Heart left ventricle (tissue), 16 donors: ENCODE results near the gene C4orf46. TPM values are rescaled to one million over a fixed set of nuclear protein-coding genes. Genes with fewer than 3 reads are reported as not detected.
A peak's percentile ranks its signal among the peaks of the same experiment; 100 is the strongest.

Experiments used
- ATAC-seq, 4 donors: fragments of 200-7000 bp; cut with Tn5 transposase; one replicate each; pipeline ENCODE4 v1.9.1; 2020 to 2022; ENCODE audit warnings: moderate library complexity in 4 of 4, mild to moderate bottlenecking in 3 of 4, moderate number of reproducible peaks in 1 of 4
- DNase-seq, 5 donors: peaks; one replicate each; pipeline ENCODE4 v3.0.0-alpha.2; 2020
- H3K27ac ChIP-seq, 12 donors: fragments of 200-600 bp; sonication (generic) in 4 of 12; one replicate each; pipeline versions ENCODE4 v1.5.0 to v1.8.0; 2016 to 2022; ENCODE audit warnings: mild to moderate bottlenecking in 2 of 12
- H3K27me3 ChIP-seq, 9 donors: fragments of 200-600 bp; sonication (generic) in 2 of 9; one replicate each; pipeline versions ENCODE4 v1.5.1 to v1.8.0; 2016 to 2022; ENCODE audit warnings: mild to moderate bottlenecking in 3 of 9
- H3K36me3 ChIP-seq, 9 donors: fragments of 200-600 bp; sonication (generic) in 2 of 9; one replicate each; pipeline versions ENCODE4 v1.5.0 to v1.8.0; 2018 to 2022; ENCODE audit warnings: mild to moderate bottlenecking in 2 of 9
- H3K4me1 ChIP-seq, 12 donors: fragments of 200-600 bp; sonication (generic) in 4 of 12; one replicate each; pipeline versions ENCODE4 v1.5.0 to v1.8.0; 2016 to 2022; ENCODE audit warnings: mild to moderate bottlenecking in 3 of 12
- H3K4me3 ChIP-seq, 12 donors: fragments of 200-600 bp; sonication (generic) in 4 of 12; one replicate each; pipeline versions ENCODE4 v1.5.0 to v1.8.0; 2017 to 2022; ENCODE audit warnings: mild to moderate bottlenecking in 9 of 12, moderate library complexity in 4 of 12
- H3K9me3 ChIP-seq, 12 donors: fragments of 200-600 bp; sonication (generic) in 4 of 12; one replicate each; pipeline versions ENCODE4 v1.5.0 to v1.8.0; 2016 to 2022; ENCODE audit warnings: mild to moderate bottlenecking in 1 of 12
- CTCF ChIP-seq, 12 donors: fragments of 200-600 bp; sonication (generic) in 4 of 12; IDR thresholded peaks; one replicate each; pipeline versions ENCODE4 v1.5.0 to v1.8.0; 2018 to 2022; ENCODE audit warnings: antibody characterized with exemption in 12 of 12, mild to moderate bottlenecking in 5 of 12
- POLR2A ChIP-seq, 2 donors: fragments of 450-650 bp; IDR thresholded peaks; one replicate each; pipeline ENCODE4 v1.6.1; 2017; ENCODE audit warnings: antibody characterized with exemption in 2 of 2, mild to moderate bottlenecking in 2 of 2, moderate library complexity in 2 of 2
- WGBS, 4 donors: extraction: QIAGEN DNeasy Blood & Tissue Kit in 2 of 4; methylation state at CpG; one replicate each; pipeline versions ENCODE4 v1.1.5 to v1.1.7; 2013 to 2018; 5-methylcytosine and 5-hydroxymethylcytosine counted together
- intact Hi-C, 10 donors: fragments of 100-400 bp; cut with DNase I; formaldehyde crosslinking; loops; one replicate each; pipeline versions ENCODE4 v1.11.1 to v1.14.2; 2022
- polyA plus RNA-seq, 2 donors: library from polyadenylated mRNA; stranded (reverse); fragments of 200-250 nt; gene quantifications; one replicate each; pipeline ENCODE4 v1.2.3, GENCODE V29; 2013
- total RNA-seq, 9 donors: library from RNA; depleted of rRNA in 2 of 9; stranded (reverse); fragments of >200 nt in 2 of 9; fragmentation: NEBNext Ultra II Directional in 3 of 9; extraction: Animal tissue kit (Norgen Biotek cat#: 25700) in 3 of 9; gene quantifications; one replicate each; pipeline versions ENCODE4 v1.1.0 to v1.2.4, GENCODE V29; 2016 to 2023
- donor health status: ischemic (EF 13 %, LVEDD 7.1; RV severe dilation, severe dysfunction).
- donor health status: healthy with polysubstance abuse.
- donor health status: DM: no; HTN: yes; CAD: no.
- donor health status: DM: no; HTN: no; CAD: no.
- donor health status: ischemic (EF 25% LVEDD 6.9; RV normal size, moderate dysfunction).
- donor health status: ischemic (EF 25% LVEDD 5.7; RV mildly dilated, moderate dysfunction).
- donor health status: healthy.
- donor health status: DM: yes; HTN: yes; CAD: no.
- donor health status: ischemic (EF 35%, LVEDD 5.7; RV mildly dilated, moderate dysfunction).
- donor health status: nonischemic (EF 11% LVEDD 7.7; RV severe dilation, severe dysfunction).
- donor health status: DM: yes; HTN: yes; CAD: no.
- donor health status: PGD.
- donor health status: ischemic (EF 29% LVEDD 5.4; RV normal size, mild dysfunction).
- donor health status: nonischemic (EF 23%, LVEDD 6.1; RV moderate dilation, normal function).

Gene C4orf46
- total and polyA plus RNA-seq, 11 donors: 2.0 to 8.1 (median 4.1) TPM

DNA sequence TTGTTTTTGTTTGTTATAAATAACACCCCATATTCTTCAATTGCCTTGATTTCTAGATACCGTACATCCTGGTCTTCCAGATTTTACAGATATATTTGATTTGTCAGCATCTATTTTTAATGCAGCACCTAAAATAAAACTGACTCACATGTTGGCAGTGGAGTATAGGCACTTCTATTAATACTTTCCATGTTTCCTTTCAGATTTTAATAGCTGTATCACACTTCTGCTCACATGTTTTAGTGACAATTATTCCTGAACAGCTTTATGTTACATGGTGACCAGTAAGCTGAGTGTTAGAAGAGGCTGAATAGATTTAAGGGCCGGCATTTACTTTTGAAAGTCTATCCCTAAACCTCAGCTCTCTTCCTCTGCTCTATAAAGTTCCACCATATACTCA, 46.1 kb downstream of the C4orf46 start:
- Histone ChIP-seq H3K4me1 (peaks cover 0 to 18% (median under 1%) of the 10 kb centered on the region in 12 donors), H3K4me3 (no peak overlapping the region), H3K27ac (peak overlapping the region in 8 of 12 donors; percentile 24 to 56 (median 46)), H3K27me3 (no peaks in the 10 kb centered on the region), H3K36me3 (no peaks in the 10 kb centered on the region), H3K9me3 (peaks cover 0 to 7% (median 0%) of the 10 kb centered on the region in 12 donors)
- ATAC-seq (peak; percentile 83 to 91 (median 87)), DNase-seq (no peak)
- intact Hi-C loops: loop anchor here in 7 of 10 donors (2.0 to 10.0 kb wide), 9 partner anchors 128 to 633 kb away; no protein-coding TSS in a partner anchor
- WGBS, 4 donors: 16 to 30% (median 25%) methylated on average over 2 of the region's 2 CpGs
- TF ChIP-seq CTCF (IDR thresholded peaks at IDR 0.05) (no peak), POLR2A (IDR thresholded peaks at IDR 0.05) (no peak)

- H3K9me3 ChIP-seq: peaks cover 0 to 7% (median 0%) of the 10 kb centered on the region in 12 donors
- H3K27ac ChIP-seq: peak overlapping the region in 6 of 12 donors; percentile 1 to 56 (median 32)
- H3K4me3 ChIP-seq: no peak overlapping the region
- intact Hi-C loops: loop anchor here (2.0 to 10.0 kb wide), 9 partner anchors 128 to 633 kb away; no protein-coding TSS in a partner anchor
- DNase-seq (no peak), ATAC-seq (peak; percentile 66 to 86 (median 80))
- 12 to 30% (median 24%) methylated on average over 3 of the region's 3 CpGs for WGBS, 4 donors
- no peaks in the 10 kb centered on the region for H3K27me3 ChIP-seq
- TF ChIP-seq CTCF (IDR thresholded peaks at IDR 0.05) (peak; percentile 57 to 81 (median 66)), POLR2A (IDR thresholded peaks at IDR 0.05) (no peak)
- peaks cover 0 to 18% (median 0%) of the 10 kb centered on the region in 12 donors for H3K4me1 ChIP-seq
- no peaks in the 10 kb centered on the region for H3K36me3 ChIP-seq
These were observed 46.7 kb downstream of the C4orf46 start for GRCh38 chr4:158624889-158625478.

GRCh38 chr4:158622251-158622650, 49.4 kb downstream of the C4orf46 start:
- DNase-seq (no peak), ATAC-seq (no peak)
- intact Hi-C loops: loop anchor here in 8 of 10 donors (2.0 to 10.0 kb wide), 6 partner anchors 125 to 630 kb away; no protein-coding TSS in a partner anchor

More at GRCh38 chr4:158622251-158622650, 49.4 kb downstream of the C4orf46 start:
- peaks cover 0 to 7% (median 0%) of the 10 kb centered on the region in 12 donors for H3K9me3 ChIP-seq
- no peak overlapping the region for H3K27ac ChIP-seq
- no peak overlapping the region for H3K4me3 ChIP-seq
- no peak for TF ChIP-seq CTCF (IDR thresholded peaks at IDR 0.05)
- TF ChIP-seq POLR2A (IDR thresholded peaks at IDR 0.05): no peak
- 83 to 93% (median 89%) methylated on average over 3 of the region's 3 CpGs for WGBS, 4 donors
- peaks cover 0 to 14% (median 0%) of the 10 kb centered on the region in 12 donors for H3K4me1 ChIP-seq
- H3K27me3 ChIP-seq: no peaks in the 10 kb centered on the region
- H3K36me3 ChIP-seq: no peaks in the 10 kb centered on the region
